ENCODE measurements around the gene NXF1.

GRCh38 chr11:62806611-62807121 is 1.4 kb upstream of the NXF1 start:
- TF ChIP-seq, protein P1, sequence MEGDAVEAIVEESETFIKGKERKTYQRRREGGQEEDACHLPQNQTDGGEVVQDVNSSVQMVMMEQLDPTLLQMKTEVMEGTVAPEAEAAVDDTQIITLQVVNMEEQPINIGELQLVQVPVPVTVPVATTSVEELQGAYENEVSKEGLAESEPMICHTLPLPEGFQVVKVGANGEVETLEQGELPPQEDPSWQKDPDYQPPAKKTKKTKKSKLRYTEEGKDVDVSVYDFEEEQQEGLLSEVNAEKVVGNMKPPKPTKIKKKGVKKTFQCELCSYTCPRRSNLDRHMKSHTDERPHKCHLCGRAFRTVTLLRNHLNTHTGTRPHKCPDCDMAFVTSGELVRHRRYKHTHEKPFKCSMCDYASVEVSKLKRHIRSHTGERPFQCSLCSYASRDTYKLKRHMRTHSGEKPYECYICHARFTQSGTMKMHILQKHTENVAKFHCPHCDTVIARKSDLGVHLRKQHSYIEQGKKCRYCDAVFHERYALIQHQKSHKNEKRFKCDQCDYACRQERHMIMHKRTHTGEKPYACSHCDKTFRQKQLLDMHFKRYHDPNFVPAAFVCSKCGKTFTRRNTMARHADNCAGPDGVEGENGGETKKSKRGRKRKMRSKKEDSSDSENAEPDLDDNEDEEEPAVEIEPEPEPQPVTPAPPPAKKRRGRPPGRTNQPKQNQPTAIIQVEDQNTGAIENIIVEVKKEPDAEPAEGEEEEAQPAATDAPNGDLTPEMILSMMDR (optimal IDR thresholded peaks at IDR 0.05 in 1 of 3, IDR thresholded peaks at IDR 0.05 in 1 of 3, conservative IDR thresholded peaks at IDR 0.05 in 1 of 3; ENCODE audit: extremely low read depth in 1 of 3, insufficient read depth in 2 of 3, low read length in 3 of 3): no peak
- TF ChIP-seq EZH2 (IDR thresholded peaks at IDR 0.05; ENCODE audit: low read length): no peak
